Gastrocnemius medialis (tissue), 4 donors: Measurements from ENCODE around the gene SEC24C.
"Not testable (repeated sequence)": the region's sequence is repeated elsewhere in the genome, so short reads cannot be mapped to it uniquely, and the experiment has no call there.

Experiments
- CTCF ChIP-seq, 5 experiments: fragments of 450-650 bp in 3 of 5; fragments of 200-600 bp in 2 of 5; sonication (generic) in 2 of 5; IDR thresholded peaks in 4 of 5; conservative IDR thresholded peaks in 1 of 5; 1 replicate in 4 of 5; 2 replicates in 1 of 5; pipeline ENCODE4 v1.5.1; 2016 to 2019; ENCODE audit warnings: antibody characterized with exemption in 5 of 5, mild to moderate bottlenecking in 3 of 5, moderate library complexity in 3 of 5
- POLR2A ChIP-seq, 2 donors: fragments of 450-650 bp; IDR thresholded peaks; one replicate each; pipeline ENCODE4 v1.6.1; 2017; ENCODE audit warnings: antibody characterized with exemption in 2 of 2, mild to moderate bottlenecking in 2 of 2, moderate library complexity in 2 of 2

GRCh38 chr10:73714483-73714882, 29.7 kb upstream of the SEC24C start:
- TF ChIP-seq CTCF (IDR thresholded peaks at IDR 0.05 in 4 of 5, conservative IDR thresholded peaks at IDR 0.05 in 1 of 5); POLR2A (IDR thresholded peaks at IDR 0.05): not testable (repeated sequence)
